ENCODE measurements around the gene KDELR3. TPM values are rescaled to one million over a fixed set of nuclear protein-coding genes. Genes with fewer than 3 reads are reported as not detected.

The KDELR3 gene
- polyA plus RNA-seq, 1 experiment = 150 TPM

DNA sequence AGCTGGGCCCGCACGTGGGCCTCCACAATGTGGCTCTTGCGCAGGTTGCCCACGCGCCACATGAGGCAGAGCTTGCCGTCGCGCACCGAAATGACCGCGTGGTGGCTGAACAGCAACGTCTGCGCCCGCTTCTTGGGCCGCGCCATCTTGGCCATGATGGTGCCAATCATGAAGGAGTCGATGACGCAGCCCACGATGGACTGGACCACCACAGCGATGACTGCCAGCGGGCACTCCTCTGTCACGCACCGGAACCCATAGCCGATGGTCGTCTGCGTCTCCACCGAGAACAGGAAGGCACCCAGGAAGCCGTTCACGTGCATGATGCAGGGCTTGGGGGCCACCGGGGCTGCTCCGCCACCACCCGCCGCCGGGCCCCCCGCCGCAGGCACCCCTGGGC, 40.4 kb upstream of the KDELR3 start:
- H3K4me3 ChIP-seq (ENCODE audit: low read depth, low read length) = no peak overlapping the region
- peaks cover 5% of the 10 kb centered on the region; the same call in 1 of the 2 replicates for H3K27me3 ChIP-seq (ENCODE audit: control insufficient read depth, insufficient read depth, low read length)
- CTCF ChIA-PET = no interaction called here
- POLR2A ChIA-PET = no interaction called here
- TF ChIP-seq, protein P1, sequence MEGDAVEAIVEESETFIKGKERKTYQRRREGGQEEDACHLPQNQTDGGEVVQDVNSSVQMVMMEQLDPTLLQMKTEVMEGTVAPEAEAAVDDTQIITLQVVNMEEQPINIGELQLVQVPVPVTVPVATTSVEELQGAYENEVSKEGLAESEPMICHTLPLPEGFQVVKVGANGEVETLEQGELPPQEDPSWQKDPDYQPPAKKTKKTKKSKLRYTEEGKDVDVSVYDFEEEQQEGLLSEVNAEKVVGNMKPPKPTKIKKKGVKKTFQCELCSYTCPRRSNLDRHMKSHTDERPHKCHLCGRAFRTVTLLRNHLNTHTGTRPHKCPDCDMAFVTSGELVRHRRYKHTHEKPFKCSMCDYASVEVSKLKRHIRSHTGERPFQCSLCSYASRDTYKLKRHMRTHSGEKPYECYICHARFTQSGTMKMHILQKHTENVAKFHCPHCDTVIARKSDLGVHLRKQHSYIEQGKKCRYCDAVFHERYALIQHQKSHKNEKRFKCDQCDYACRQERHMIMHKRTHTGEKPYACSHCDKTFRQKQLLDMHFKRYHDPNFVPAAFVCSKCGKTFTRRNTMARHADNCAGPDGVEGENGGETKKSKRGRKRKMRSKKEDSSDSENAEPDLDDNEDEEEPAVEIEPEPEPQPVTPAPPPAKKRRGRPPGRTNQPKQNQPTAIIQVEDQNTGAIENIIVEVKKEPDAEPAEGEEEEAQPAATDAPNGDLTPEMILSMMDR (IDR thresholded peaks at IDR 0.05; ENCODE audit: insufficient read depth, low read depth, low read length) = no peak
- no peaks in the 10 kb centered on the region for H3K36me3 ChIP-seq (ENCODE audit: control insufficient read depth, insufficient read depth, low read length)
- DNase-seq (ENCODE audit: low read depth) = no peak

DNA sequence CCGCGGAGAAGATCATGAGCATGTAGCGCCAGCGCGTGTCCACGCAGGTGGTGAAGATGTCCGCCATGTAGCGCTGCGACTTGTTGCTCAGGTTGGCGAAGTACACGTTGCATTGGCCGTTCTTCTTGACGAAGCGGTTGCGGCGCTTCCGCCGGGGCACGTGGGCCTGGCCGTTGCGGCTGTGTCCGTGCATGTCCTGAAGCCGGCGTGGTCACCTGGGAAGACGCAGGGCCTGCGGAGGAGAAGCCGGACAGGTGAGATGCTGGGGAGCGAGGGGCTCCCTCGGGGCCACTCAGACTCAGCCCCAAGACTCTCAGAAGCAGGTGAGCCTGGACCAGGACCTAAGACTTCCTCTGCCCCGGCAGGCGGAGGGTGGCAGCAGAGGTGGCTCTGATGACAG, 40.0 kb upstream of the KDELR3 start:
- H3K36me3 ChIP-seq (ENCODE audit: control insufficient read depth, insufficient read depth, low read length) = no peaks in the 10 kb centered on the region
- peaks cover 5% of the 10 kb centered on the region; the same call in 1 of the 2 replicates for H3K27me3 ChIP-seq (ENCODE audit: control insufficient read depth, insufficient read depth, low read length)
- ChIA-PET POLR2A (no interaction called here), CTCF (interaction anchor here (1.0 kb wide), 1 partner anchor 15 kb away, joined by 5 read pairs; no protein-coding TSS in a partner anchor)
- TF ChIP-seq, protein P1 (IDR thresholded peaks at IDR 0.05; ENCODE audit: insufficient read depth, low read depth, low read length) = no peak
- no peak overlapping the region for H3K4me3 ChIP-seq (ENCODE audit: low read depth, low read length)
- no peak for DNase-seq (ENCODE audit: low read depth)

DNA sequence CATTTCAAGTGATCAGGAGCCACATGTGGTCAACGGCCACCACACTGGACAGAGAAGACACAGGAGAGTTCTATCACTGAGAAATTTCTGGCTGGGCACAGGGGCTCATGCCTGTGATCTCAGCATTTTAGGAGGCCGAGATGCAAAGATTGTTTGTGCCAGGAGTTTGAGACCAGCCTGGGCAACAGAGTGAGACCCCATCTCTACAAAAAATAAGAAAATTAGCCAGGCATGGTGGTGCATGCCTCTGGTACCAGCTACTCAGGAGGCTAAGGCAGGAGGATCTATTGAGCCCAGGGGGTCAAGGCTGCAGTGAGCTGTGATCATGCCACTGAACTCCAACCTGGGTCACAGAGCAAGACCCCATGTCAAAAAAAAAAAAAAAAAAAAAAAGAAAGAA, 39.2 kb upstream of the KDELR3 start:
- no peaks in the 10 kb centered on the region for H3K36me3 ChIP-seq (ENCODE audit: control insufficient read depth, insufficient read depth, low read length)
- ChIA-PET CTCF (interaction anchor here (1.0 kb wide), 1 partner anchor 16 kb away, joined by 5 read pairs; no protein-coding TSS in a partner anchor), POLR2A (no interaction called here)
- peaks cover 5% of the 10 kb centered on the region; the same call in 1 of the 2 replicates for H3K27me3 ChIP-seq (ENCODE audit: control insufficient read depth, insufficient read depth, low read length)
- TF ChIP-seq, protein P1 (IDR thresholded peaks at IDR 0.05; ENCODE audit: insufficient read depth, low read depth, low read length) = no peak
- no peak overlapping the region for H3K4me3 ChIP-seq (ENCODE audit: low read depth, low read length)
- DNase-seq (ENCODE audit: low read depth) = no peak

DNA sequence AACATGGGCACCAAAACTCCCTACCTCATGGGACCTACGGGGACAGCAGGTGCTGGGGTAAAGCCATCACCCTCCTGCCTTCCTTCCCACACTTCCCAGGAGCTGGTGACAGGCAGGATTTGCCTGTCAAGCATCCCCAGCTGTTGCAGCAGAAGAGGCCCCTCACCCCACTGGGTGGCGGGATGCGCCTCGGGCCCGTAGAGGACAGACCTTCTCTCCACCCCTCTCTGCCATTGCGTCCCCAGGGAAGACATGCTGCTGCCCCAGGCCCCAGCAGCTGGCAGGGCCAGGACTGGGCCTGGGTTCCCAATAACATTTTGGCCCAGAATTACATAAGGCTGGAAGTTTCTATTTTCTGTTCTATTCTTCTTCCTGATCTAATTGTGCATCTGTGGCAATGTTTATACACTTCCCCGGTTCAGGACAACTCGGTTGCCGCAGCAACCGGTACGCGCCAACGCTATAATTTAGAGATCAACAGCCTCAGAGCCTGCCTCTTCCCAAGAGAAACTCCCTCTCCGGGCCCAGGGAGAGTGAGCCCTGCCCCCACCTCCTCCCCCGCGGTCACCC, 38.3 kb upstream of the KDELR3 start:
- no peak for DNase-seq (ENCODE audit: low read depth)
- POLR2A ChIA-PET = no interaction called here
- CTCF ChIA-PET = no interaction called here
- Histone ChIP-seq H3K27me3 (ENCODE audit: control insufficient read depth, insufficient read depth, low read length) (peaks cover 6% of the 10 kb centered on the region), H3K4me3 (ENCODE audit: low read depth, low read length) (no peak overlapping the region), H3K36me3 (ENCODE audit: control insufficient read depth, insufficient read depth, low read length) (no peaks in the 10 kb centered on the region)
- TF ChIP-seq, protein P1 (IDR thresholded peaks at IDR 0.05; ENCODE audit: insufficient read depth, low read depth, low read length) = no peak

DNA sequence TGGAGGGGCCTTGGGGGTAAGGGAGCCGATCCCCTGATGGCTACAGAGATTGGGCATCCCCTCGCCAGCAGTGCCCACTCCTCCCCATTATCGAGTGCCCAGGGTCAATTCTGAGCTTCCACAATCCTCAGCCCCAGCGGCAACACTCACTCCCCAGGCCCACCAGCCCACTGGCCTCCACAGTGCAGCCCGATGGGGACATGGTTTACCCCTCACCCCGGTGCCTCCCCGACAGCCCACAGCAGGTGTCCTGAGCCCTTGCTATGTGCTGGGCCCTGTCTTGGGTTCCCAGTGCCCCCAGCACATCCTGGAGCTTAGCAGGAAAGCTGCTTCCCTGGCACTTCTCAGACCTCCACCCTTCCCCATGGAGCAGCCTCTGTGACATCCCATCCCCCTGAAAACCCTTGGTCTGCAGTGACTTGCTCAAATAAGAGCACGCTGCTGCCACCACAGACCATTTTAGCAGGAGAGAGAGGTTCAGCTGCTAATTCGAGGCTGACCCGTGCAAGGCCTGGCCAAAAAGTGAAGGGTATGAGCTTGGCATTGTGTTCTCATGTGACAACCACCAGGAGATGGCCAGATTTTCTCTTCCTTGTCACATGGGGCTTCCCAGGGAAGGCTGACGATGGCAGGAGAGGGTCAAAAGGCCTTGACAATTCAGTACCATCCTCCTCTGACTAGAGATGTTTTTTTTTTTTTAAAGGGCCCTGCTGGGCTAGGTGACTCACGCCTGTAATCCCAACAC, 36.5 kb upstream of the KDELR3 start:
- ChIA-PET CTCF (interaction anchor here (1.2 kb wide), 1 partner anchor 141 kb away, joined by 3 read pairs; no protein-coding TSS in a partner anchor), POLR2A (interaction anchor here (0.7 kb wide), 1 partner anchor 32 kb away, joined by 4 read pairs; no protein-coding TSS in a partner anchor)
- Histone ChIP-seq H3K27me3 (ENCODE audit: control insufficient read depth, insufficient read depth, low read length) (peaks cover 6% of the 10 kb centered on the region), H3K36me3 (ENCODE audit: control insufficient read depth, insufficient read depth, low read length) (no peaks in the 10 kb centered on the region), H3K4me3 (ENCODE audit: low read depth, low read length) (no peak overlapping the region)
- TF ChIP-seq, protein P1 (IDR thresholded peaks at IDR 0.05; ENCODE audit: insufficient read depth, low read depth, low read length) = no peak
- DNase-seq (ENCODE audit: low read depth) = no peak

All from BJ (cell line).